Endothelial cell of umbilical vein (primary cell): Measurements from ENCODE around the gene CPNE7.

Experiments used
- CTCF ChIP-seq, 2 donors: IDR thresholded peaks; 1 replicate in 1 of 2; 2 replicates in 1 of 2; pipeline ENCODE4 v1.5.1; 2011; ENCODE audit warnings: low read length in 2 of 2, mild to moderate bottlenecking in 2 of 2, moderate library complexity in 2 of 2, control low read depth in 1 of 2, inconsistent platforms in 1 of 2, low read depth in 1 of 2; ENCODE audit not compliant: insufficient read depth in 1 of 2; ENCODE audit errors: extremely low read depth in 1 of 2
- EZH2 ChIP-seq: IDR thresholded peaks from 2 replicates; pipeline ENCODE4 v1.6.1; 2012; ENCODE audit warnings: borderline replicate concordance, low read depth, mild to moderate bottlenecking, moderate library complexity, low read length, inconsistent platforms; ENCODE audit not compliant: severe bottlenecking
- FOS ChIP-seq: IDR thresholded peaks from 2 replicates; pipeline ENCODE4 v1.6.1; 2011; ENCODE audit warnings: mild to moderate bottlenecking, low read length, moderate library complexity, borderline replicate concordance; ENCODE audit not compliant: insufficient read depth
- GATA2 ChIP-seq: IDR thresholded peaks from 2 replicates; pipeline ENCODE4 v1.7.0; 2011; ENCODE audit warnings: low read depth, mild to moderate bottlenecking, moderate library complexity, mixed read lengths, low read length; ENCODE audit not compliant: insufficient read length, insufficient read depth
- JUN ChIP-seq: IDR thresholded peaks from 2 replicates; pipeline ENCODE4 v1.6.1; 2011; ENCODE audit warnings: borderline replicate concordance, low read depth; ENCODE audit not compliant: insufficient read length, insufficient read depth
- MYC ChIP-seq: IDR thresholded peaks from one replicate; pipeline ENCODE4 v1.6.1; 2011; ENCODE audit warnings: mild to moderate bottlenecking, low read depth, low read length
- POLR2A ChIP-seq: IDR thresholded peaks from 2 replicates; pipeline ENCODE4 v1.6.1; 2012; ENCODE audit warnings: low read depth, mild to moderate bottlenecking, control low read depth, low read length
- POLR2AphosphoS5 ChIP-seq: IDR thresholded peaks from 2 replicates; pipeline ENCODE4 v1.6.1; 2012; ENCODE audit warnings: low read depth, mild to moderate bottlenecking, control low read depth, low read length, moderate library complexity; ENCODE audit not compliant: insufficient read depth
- TF ChIP-seq, protein P1 (sequence below): IDR thresholded peaks from 2 replicates; pipeline ENCODE4 v1.6.1; 2011; ENCODE audit not compliant: insufficient read depth, insufficient read length

DNA sequence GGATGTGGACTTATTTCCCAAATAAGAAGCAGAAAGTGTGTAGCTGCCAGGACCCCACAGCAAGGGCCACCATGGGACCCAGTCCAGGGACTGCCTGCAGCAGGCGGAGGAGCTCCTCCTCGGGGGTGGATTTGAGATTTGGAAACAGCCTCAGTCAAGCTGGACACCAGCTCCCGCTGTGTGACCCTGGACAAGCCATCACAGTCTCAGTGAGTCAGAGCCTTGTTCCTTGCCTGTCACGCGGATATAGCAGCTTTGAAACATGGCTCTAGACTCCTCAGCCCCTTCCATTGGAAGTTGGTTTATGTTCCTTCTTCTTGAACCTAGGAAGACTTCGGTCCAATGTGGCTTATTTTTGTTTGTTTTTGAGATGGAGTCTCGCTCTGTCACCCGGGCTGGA lies 25.4 kb downstream of the CPNE7 start:
- TF ChIP-seq CTCF (IDR thresholded peaks at IDR 0.05; ENCODE audit: extremely low read depth in 1 of 2, insufficient read depth in 1 of 2, low read depth in 1 of 2, low read length in 2 of 2), result no peak
- no peak for TF ChIP-seq GATA2
- no peak for TF ChIP-seq POLR2AphosphoS5
- TF ChIP-seq EZH2, result no peak
- TF ChIP-seq POLR2A, result no peak
- TF ChIP-seq FOS, result no peak
- TF ChIP-seq, protein P1, sequence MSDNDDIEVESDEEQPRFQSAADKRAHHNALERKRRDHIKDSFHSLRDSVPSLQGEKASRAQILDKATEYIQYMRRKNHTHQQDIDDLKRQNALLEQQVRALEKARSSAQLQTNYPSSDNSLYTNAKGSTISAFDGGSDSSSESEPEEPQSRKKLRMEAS, result no peak
- TF ChIP-seq JUN, result no peak
- TF ChIP-seq MYC, result no peak
